CD4-positive, alpha-beta T cell (primary cell): ENCODE data around the gene SCYGR5. TPM values are rescaled to one million over a fixed set of nuclear protein-coding genes. Genes with fewer than 3 reads are reported as not detected.

Experiments
- ATAC-seq: fragments of 200-7000 bp; cut with Tn5 transposase; one replicate; pipeline ENCODE4 v1.10.0; 2022; ENCODE audit warnings: mild to moderate bottlenecking; ENCODE audit not compliant: poor library complexity
- CTCF ChIA-PET: fragments of 350-600 bp; sonication (Branson Sonifier 250); formaldehyde crosslinking; loops from one replicate; lab custom pipeline; 2021; ENCODE audit warnings: antibody characterized with exemption, inconsistent platforms; lab: Charles Lee
- POLR2A ChIA-PET: fragments of 350-600 bp; sonication (Branson Sonifier 250); formaldehyde crosslinking; loops from one replicate; lab custom pipeline; 2021; ENCODE audit warnings: antibody characterized with exemption, inconsistent platforms; lab: Charles Lee
- DNase-seq, 14 experiments: peaks; one replicate each; pipeline ENCODE4 v3.0.0-alpha.2; 2013 to 2020; ENCODE audit warnings: mixed read lengths in 2 of 14
- H3K27ac ChIP-seq, 2 donors: one replicate each; pipeline versions ENCODE4 v1.5.1 to v1.7.0; 2013; ENCODE audit warnings: low read length in 2 of 2, low read depth in 1 of 2, mild to moderate bottlenecking in 1 of 2
- H3K27me3 ChIP-seq, 2 experiments: 1 replicate in 1 of 2; 2 replicates in 1 of 2; pipeline versions ENCODE4 v1.6.1 to v1.7.0; 2013; ENCODE audit warnings: low read length in 2 of 2, control low read depth in 1 of 2, mild to moderate bottlenecking in 1 of 2, moderate library complexity in 1 of 2; ENCODE audit not compliant: insufficient read depth in 2 of 2, control insufficient read depth in 1 of 2
- H3K36me3 ChIP-seq: one replicate; pipeline ENCODE4 v1.6.1; 2013; ENCODE audit warnings: low read length, control low read depth; ENCODE audit not compliant: insufficient read depth
- H3K4me1 ChIP-seq: one replicate; pipeline ENCODE4 v1.6.1; 2013; ENCODE audit warnings: low read length, control low read depth; ENCODE audit not compliant: insufficient read depth
- H3K4me3 ChIP-seq: one replicate; pipeline ENCODE4 v1.5.1; 2013; ENCODE audit warnings: mild to moderate bottlenecking, low read length, moderate library complexity
- H3K9me3 ChIP-seq, 2 experiments: 1 replicate in 1 of 2; 2 replicates in 1 of 2; pipeline versions ENCODE4 v1.6.1 to v1.7.0; 2013; ENCODE audit warnings: low read length in 2 of 2, mild to moderate bottlenecking in 2 of 2, control low read depth in 1 of 2, moderate library complexity in 1 of 2; ENCODE audit not compliant: control insufficient read depth in 1 of 2, insufficient read depth in 1 of 2
- H3K27ac Mint-ChIP-seq: one replicate; pipeline ENCODE4 v1.8.0; 2020; ENCODE audit warnings: mixed read lengths
- H3K27me3 Mint-ChIP-seq: one replicate; pipeline ENCODE4 v1.8.0; 2021; ENCODE audit warnings: mixed read lengths
- H3K36me3 Mint-ChIP-seq: one replicate; pipeline ENCODE4 v1.8.0; 2021; ENCODE audit warnings: low read depth, mixed read lengths
- H3K4me1 Mint-ChIP-seq: one replicate; pipeline ENCODE4 v1.8.0; 2021; ENCODE audit warnings: low read depth, mixed read lengths
- H3K4me3 Mint-ChIP-seq: one replicate; pipeline ENCODE4 v1.8.0; 2020; ENCODE audit warnings: mild to moderate bottlenecking, mixed read lengths
- H3K9me3 Mint-ChIP-seq: one replicate; pipeline ENCODE4 v1.8.0; 2020; ENCODE audit warnings: mixed read lengths
- intact Hi-C, 2 experiments: fragments of 100-400 bp; cut with DNase I in 1 of 2; cut with micrococcal nuclease in 1 of 2; formaldehyde crosslinking; loops; one replicate each; pipeline versions ENCODE4 v1.15.1 to v1.9.0; 2023 to 2025; cut with DNase I, micrococcal nuclease
- total RNA-seq, 174 experiments: library from RNA in 2 of 174; stranded (reverse) in 2 of 174; gene quantifications; one replicate each; pipeline ENCODE4 v1.2.3 and lab custom pipeline; 2021 to 2026
- TF ChIP-seq, protein P1 (sequence below): fragments of 200-600 bp; IDR thresholded peaks from one replicate; pipeline ENCODE4 v1.8.0; 2022; ENCODE audit warnings: antibody characterized with exemption, mild to moderate bottlenecking

SCYGR5 gene
- total RNA-seq, 2 experiments from 2014 or later = not detected

DNA sequence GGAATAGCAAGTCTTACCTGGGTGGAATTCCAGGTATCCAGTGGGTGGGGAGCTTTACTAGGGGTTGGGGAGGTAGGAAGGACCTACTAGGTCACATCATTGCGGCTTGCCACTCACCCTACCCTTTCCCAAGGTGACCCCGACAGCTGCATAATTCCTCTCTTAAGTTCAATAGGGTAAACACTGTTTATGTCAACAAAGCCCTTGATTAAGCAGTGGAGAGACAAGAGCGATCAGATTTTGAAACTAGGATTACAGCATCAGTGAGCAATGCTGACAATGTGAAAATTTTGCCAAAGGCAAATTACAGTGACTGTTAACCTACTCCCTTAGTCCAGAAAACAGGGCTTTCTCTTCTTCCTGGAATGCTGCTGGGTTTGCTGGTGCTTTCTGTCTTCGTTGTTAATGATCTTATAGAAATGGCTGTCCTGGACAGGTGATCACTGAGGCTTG lies 36.7 kb downstream of the SCYGR5 start:
- TF ChIP-seq, protein P1, sequence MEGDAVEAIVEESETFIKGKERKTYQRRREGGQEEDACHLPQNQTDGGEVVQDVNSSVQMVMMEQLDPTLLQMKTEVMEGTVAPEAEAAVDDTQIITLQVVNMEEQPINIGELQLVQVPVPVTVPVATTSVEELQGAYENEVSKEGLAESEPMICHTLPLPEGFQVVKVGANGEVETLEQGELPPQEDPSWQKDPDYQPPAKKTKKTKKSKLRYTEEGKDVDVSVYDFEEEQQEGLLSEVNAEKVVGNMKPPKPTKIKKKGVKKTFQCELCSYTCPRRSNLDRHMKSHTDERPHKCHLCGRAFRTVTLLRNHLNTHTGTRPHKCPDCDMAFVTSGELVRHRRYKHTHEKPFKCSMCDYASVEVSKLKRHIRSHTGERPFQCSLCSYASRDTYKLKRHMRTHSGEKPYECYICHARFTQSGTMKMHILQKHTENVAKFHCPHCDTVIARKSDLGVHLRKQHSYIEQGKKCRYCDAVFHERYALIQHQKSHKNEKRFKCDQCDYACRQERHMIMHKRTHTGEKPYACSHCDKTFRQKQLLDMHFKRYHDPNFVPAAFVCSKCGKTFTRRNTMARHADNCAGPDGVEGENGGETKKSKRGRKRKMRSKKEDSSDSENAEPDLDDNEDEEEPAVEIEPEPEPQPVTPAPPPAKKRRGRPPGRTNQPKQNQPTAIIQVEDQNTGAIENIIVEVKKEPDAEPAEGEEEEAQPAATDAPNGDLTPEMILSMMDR = no peak
- intact Hi-C loops = no loop called here
- peaks cover 0 to 9% of the 10 kb centered on the region in 2 experiments for H3K27me3 ChIP-seq
- Mint-ChIP-seq H3K36me3 (no peaks in the 10 kb centered on the region), H3K9me3 (no peaks in the 10 kb centered on the region), H3K27ac (no peak overlapping the region), H3K27me3 (peaks cover 30% of the 10 kb centered on the region), H3K4me3 (no peak overlapping the region), H3K4me1 (no peaks in the 10 kb centered on the region)
- no peak overlapping the region for H3K27ac ChIP-seq
- no peaks in the 10 kb centered on the region for H3K4me1 ChIP-seq
- DNase-seq (no peak), ATAC-seq (no peak)
- ChIA-PET CTCF (no interaction called here), POLR2A (no interaction called here)
- peaks cover 0 to 4% of the 10 kb centered on the region in 2 experiments for H3K9me3 ChIP-seq
- no peak overlapping the region for H3K4me3 ChIP-seq
- no peaks in the 10 kb centered on the region for H3K36me3 ChIP-seq

DNA sequence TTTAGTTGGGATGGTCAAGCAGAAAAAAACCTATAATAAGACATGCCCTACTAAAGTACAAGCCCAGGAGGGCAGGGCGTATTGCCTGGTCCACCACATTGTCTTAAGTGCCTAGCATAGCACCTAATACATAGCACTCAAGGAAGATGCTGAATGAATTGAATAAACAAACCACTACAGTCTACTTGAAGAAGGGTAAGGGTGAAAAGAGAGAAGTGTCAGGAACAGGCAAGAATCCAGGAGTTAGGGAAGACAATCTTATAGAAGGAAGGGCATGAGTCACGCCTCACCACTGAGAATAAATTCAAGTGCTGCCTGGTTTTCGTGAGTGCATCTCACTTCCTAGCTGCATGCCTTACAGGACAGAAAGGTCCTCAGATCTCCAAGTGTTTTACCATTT lies 37.4 kb downstream of the SCYGR5 start:
- peaks cover 35% of the 10 kb centered on the region for H3K27me3 Mint-ChIP-seq
- POLR2A ChIA-PET = no interaction called here
- H3K9me3 Mint-ChIP-seq = no peaks in the 10 kb centered on the region
- Histone ChIP-seq H3K27ac (no peak overlapping the region), H3K27me3 (peaks cover 0 to 9% of the 10 kb centered on the region in 2 experiments), H3K9me3 (peaks cover 0 to 4% of the 10 kb centered on the region in 2 experiments), H3K4me1 (no peaks in the 10 kb centered on the region), H3K4me3 (no peak overlapping the region), H3K36me3 (no peaks in the 10 kb centered on the region)
- H3K4me3 Mint-ChIP-seq = no peak overlapping the region
- CTCF ChIA-PET = no interaction called here
- TF ChIP-seq, protein P1 = no peak
- H3K4me1 Mint-ChIP-seq = no peaks in the 10 kb centered on the region
- DNase-seq = no peak
- ATAC-seq = no peak
- no peaks in the 10 kb centered on the region for H3K36me3 Mint-ChIP-seq
- intact Hi-C loops = no loop called here
- no peak overlapping the region for H3K27ac Mint-ChIP-seq

GRCh38 chr2:227706859-227707258 lies 40.3 kb downstream of the SCYGR5 start:
- Mint-ChIP-seq H3K4me1 (no peaks in the 10 kb centered on the region), H3K4me3 (no peak overlapping the region), H3K27me3 (peaks cover 47% of the 10 kb centered on the region), H3K36me3 (no peaks in the 10 kb centered on the region), H3K9me3 (no peaks in the 10 kb centered on the region), H3K27ac (no peak overlapping the region)
- DNase-seq (no peak), ATAC-seq (no peak)
- Histone ChIP-seq H3K4me1 (no peaks in the 10 kb centered on the region), H3K27me3 (peaks cover 0 to 9% of the 10 kb centered on the region in 2 experiments), H3K9me3 (peaks cover 0 to 4% of the 10 kb centered on the region in 2 experiments), H3K36me3 (no peaks in the 10 kb centered on the region), H3K27ac (no peak overlapping the region), H3K4me3 (no peak overlapping the region)
- TF ChIP-seq, protein P1 = no peak
- intact Hi-C loops = no loop called here
- CTCF ChIA-PET = no interaction called here
- POLR2A ChIA-PET = no interaction called here
